Measurements from ENCODE around the gene PTPRE. TPM values are rescaled to one million over a fixed set of nuclear protein-coding genes. Genes with fewer than 3 reads are reported as not detected.

PTPRE gene
- total RNA-seq, 6 donors from 2014 or later = 49.9 to 89.2 (median 64.2) TPM

GRCh38 chr10:127951861-127952574 lies 45.1 kb downstream of the PTPRE start:
- H3K27ac ChIP-seq = peak overlapping the region in 3 of 4 donors; percentile 41 to 63 (median 49)
- no peak for ATAC-seq (ENCODE audit: low FRiP score in 2 of 2)
- H3K4me1 ChIP-seq = peaks cover 8 to 11% (median 10%) of the 10 kb centered on the region in 4 donors
- TF ChIP-seq CTCF (IDR thresholded peaks at IDR 0.05) (no peak), POLR2A (IDR thresholded peaks at IDR 0.05) (no peak), EP300 (IDR thresholded peaks at IDR 0.05) (no peak), POLR2AphosphoS5 (IDR thresholded peaks at IDR 0.05) (no peak)
- no peak overlapping the region for H3K4me3 ChIP-seq
- DNase-seq = no peak
- no peaks in the 10 kb centered on the region for H3K9me3 ChIP-seq
- 77 to 78% methylated on average over 2 of the region's 2 CpGs for WGBS, 2 donors
- no peaks in the 10 kb centered on the region for H3K36me3 ChIP-seq
- H3K27me3 ChIP-seq = no peaks in the 10 kb centered on the region

- no peak for TF ChIP-seq POLR2A (IDR thresholded peaks at IDR 0.05)
- no peak for TF ChIP-seq CTCF (IDR thresholded peaks at IDR 0.05)
- TF ChIP-seq EP300 (IDR thresholded peaks at IDR 0.05) = no peak
- no peak for TF ChIP-seq POLR2AphosphoS5 (IDR thresholded peaks at IDR 0.05)
- Histone ChIP-seq H3K36me3 (no peaks in the 10 kb centered on the region), H3K4me3 (no peak overlapping the region), H3K4me1 (peaks cover 5 to 11% (median 7%) of the 10 kb centered on the region in 4 donors), H3K27ac (peak overlapping the region in 3 of 4 donors; percentile 41 to 63 (median 49)), H3K27me3 (no peaks in the 10 kb centered on the region), H3K9me3 (no peaks in the 10 kb centered on the region)
- DNase-seq (no peak), ATAC-seq (ENCODE audit: low FRiP score in 2 of 2) (no peak)
- WGBS, 2 donors = 70 to 77% methylated on average over 2 of the region's 2 CpGs
These were observed 45.6 kb downstream of the PTPRE start for GRCh38 chr10:127952575-127952869.

GRCh38 chr10:127952918-127953317 lies 46.0 kb downstream of the PTPRE start:
- no peak for TF ChIP-seq POLR2A (IDR thresholded peaks at IDR 0.05)
- TF ChIP-seq POLR2AphosphoS5 (IDR thresholded peaks at IDR 0.05) = no peak
- no peak for TF ChIP-seq EP300 (IDR thresholded peaks at IDR 0.05)
- TF ChIP-seq CTCF (IDR thresholded peaks at IDR 0.05) = no peak

GRCh38 chr10:127953876-127954275 lies 47.0 kb downstream of the PTPRE start:
- no peaks in the 10 kb centered on the region for H3K27me3 ChIP-seq
- ATAC-seq (ENCODE audit: low FRiP score in 2 of 2) (peak in 1 of 2 donors; percentile 21), DNase-seq (no peak)
- H3K27ac ChIP-seq = peak overlapping the region in 3 of 4 donors; percentile 8 to 58 (median 23)
- 100% methylated on average over 1 of the region's 1 CpG for WGBS, 2 donors
- H3K36me3 ChIP-seq = no peaks in the 10 kb centered on the region
- H3K9me3 ChIP-seq = no peaks in the 10 kb centered on the region
- H3K4me1 ChIP-seq = peaks cover 4 to 11% (median 5%) of the 10 kb centered on the region in 4 donors
- no peak overlapping the region for H3K4me3 ChIP-seq
- TF ChIP-seq EP300 (IDR thresholded peaks at IDR 0.05) (no peak), POLR2A (IDR thresholded peaks at IDR 0.05) (no peak), CTCF (IDR thresholded peaks at IDR 0.05) (no peak), POLR2AphosphoS5 (IDR thresholded peaks at IDR 0.05) (no peak)

More at GRCh38 chr10:127952918-127953317, 46.0 kb downstream of the PTPRE start:
- H3K36me3 ChIP-seq = no peaks in the 10 kb centered on the region
- H3K27ac ChIP-seq = peak overlapping the region in 3 of 4 donors; percentile 43 to 63 (median 49)
- H3K4me3 ChIP-seq = no peak overlapping the region
- ATAC-seq (ENCODE audit: low FRiP score in 2 of 2) (peak in 1 of 2 donors; percentile 58), DNase-seq (no peak)
- H3K4me1 ChIP-seq = peaks cover 5 to 11% (median 6%) of the 10 kb centered on the region in 4 donors
- H3K27me3 ChIP-seq = no peaks in the 10 kb centered on the region
- no peaks in the 10 kb centered on the region for H3K9me3 ChIP-seq
- WGBS, 2 donors = 90% methylated on average over 2 to 4 of the region's 4 CpGs

GRCh38 chr10:127959428-127959827 lies 52.5 kb downstream of the PTPRE start:
- Histone ChIP-seq H3K27ac (no peak overlapping the region), H3K36me3 (no peaks in the 10 kb centered on the region), H3K9me3 (no peaks in the 10 kb centered on the region), H3K4me3 (no peak overlapping the region), H3K4me1 (no peaks in the 10 kb centered on the region), H3K27me3 (no peaks in the 10 kb centered on the region)
- DNase-seq = no peak
- no peak for ATAC-seq (ENCODE audit: low FRiP score in 2 of 2)
- 35 to 65% methylated on average over 1 of the region's 1 CpG for WGBS, 2 donors
- TF ChIP-seq EP300 (IDR thresholded peaks at IDR 0.05) (no peak), POLR2AphosphoS5 (IDR thresholded peaks at IDR 0.05) (no peak), POLR2A (IDR thresholded peaks at IDR 0.05) (no peak)

Data from upper lobe of left lung (tissue), 6 donors.